HAP-1 (cell line): ENCODE measurements around the gene ZNF292.
"Not testable (repeated sequence)": the region's sequence is repeated elsewhere in the genome, so short reads cannot be mapped to it uniquely, and the experiment has no call there.

Experiments
- DNase-seq, 2 experiments: peaks; one replicate each; pipeline ENCODE4 v3.0.0-alpha.2; 2016 to 2020; ENCODE audit warnings: low spot score in 2 of 2
- H3K27me3 ChIP-seq: fragments of 250-450 bp; sonication (Bioruptor Pico); 2 replicates; pipeline ENCODE4 v1.5.1; 2020; ENCODE audit warnings: low read depth, mild to moderate bottlenecking, moderate library complexity
- H3K36me3 ChIP-seq: fragments of 250-450 bp; sonication (Bioruptor Pico); replicated peaks from 2 replicates; pipeline ENCODE4 v1.5.1; 2020; ENCODE audit warnings: mild to moderate bottlenecking
- H3K4me1 ChIP-seq: fragments of 250-450 bp; sonication (Bioruptor Pico); 2 replicates; pipeline ENCODE4 v1.5.1; 2020; ENCODE audit warnings: mild to moderate bottlenecking
- H3K4me3 ChIP-seq: fragments of 250-450 bp; sonication (Bioruptor Pico); 2 replicates; pipeline ENCODE4 v1.5.1; 2020; ENCODE audit warnings: mild to moderate bottlenecking, moderate library complexity
- H3K9me3 ChIP-seq: fragments of 250-450 bp; sonication (Bioruptor Pico); 2 replicates; pipeline ENCODE4 v1.5.1; 2020; ENCODE audit warnings: mild to moderate bottlenecking, moderate library complexity
- in situ Hi-C: fragments of 300-500 bp; cut with MboI; formaldehyde crosslinking; loops from 3 replicates; pipeline ENCODE4 v1.14.3; 2020; ENCODE audit warnings: low sequenced_read_pairs, inconsistent platforms, mixed read lengths

Gene ZNF292

DNA sequence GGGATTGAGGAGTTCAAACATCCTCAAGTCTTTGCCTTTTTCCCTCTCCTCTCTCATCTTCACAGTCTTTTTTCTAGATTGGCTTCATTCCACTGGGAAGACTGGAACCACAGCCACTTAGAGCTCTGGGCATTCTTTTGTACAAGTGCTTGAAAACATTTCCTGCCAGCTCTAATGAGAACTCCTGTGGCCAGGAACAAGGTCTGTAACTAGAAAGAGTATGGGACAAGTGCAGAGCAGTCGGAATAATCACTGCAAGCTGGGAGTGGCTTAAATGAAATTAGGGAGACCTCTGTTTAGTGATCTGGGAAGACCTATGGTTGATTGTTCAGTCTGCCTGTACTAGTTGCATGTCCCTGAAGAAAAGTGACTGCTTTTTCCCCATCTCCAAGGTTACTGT lies 126.1 kb downstream of the ZNF292 start:
- DNase-seq, result no peak
- in situ Hi-C loops, result no loop called here
- Histone ChIP-seq H3K4me1 (no peaks in the 10 kb centered on the region), H3K36me3 (no peaks in the 10 kb centered on the region), H3K4me3 (no peak overlapping the region), H3K9me3 (no peaks in the 10 kb centered on the region), H3K27me3 (no peaks in the 10 kb centered on the region; the same call in 1 of the 2 replicates)

DNA sequence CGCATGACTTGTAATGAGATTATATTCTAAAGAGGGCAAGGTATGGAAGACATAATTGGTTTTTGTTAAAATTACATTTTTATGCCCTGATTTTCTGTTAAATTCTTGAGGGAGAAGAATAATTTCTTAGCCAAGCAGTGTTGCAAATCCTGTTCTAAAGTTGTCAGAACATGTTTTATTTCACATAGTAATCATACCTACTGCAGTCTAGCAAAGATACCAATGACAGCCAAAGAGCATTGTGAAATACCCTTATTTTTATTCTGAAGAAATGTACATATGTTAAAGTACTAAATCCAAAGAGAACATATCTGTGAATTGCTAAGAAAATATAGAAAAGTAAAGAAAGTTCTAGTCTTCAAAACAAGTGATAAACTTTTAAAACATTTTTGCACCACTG lies 127.4 kb downstream of the ZNF292 start:
- in situ Hi-C loops, result no loop called here
- H3K4me3 ChIP-seq, result no peak overlapping the region

DNA sequence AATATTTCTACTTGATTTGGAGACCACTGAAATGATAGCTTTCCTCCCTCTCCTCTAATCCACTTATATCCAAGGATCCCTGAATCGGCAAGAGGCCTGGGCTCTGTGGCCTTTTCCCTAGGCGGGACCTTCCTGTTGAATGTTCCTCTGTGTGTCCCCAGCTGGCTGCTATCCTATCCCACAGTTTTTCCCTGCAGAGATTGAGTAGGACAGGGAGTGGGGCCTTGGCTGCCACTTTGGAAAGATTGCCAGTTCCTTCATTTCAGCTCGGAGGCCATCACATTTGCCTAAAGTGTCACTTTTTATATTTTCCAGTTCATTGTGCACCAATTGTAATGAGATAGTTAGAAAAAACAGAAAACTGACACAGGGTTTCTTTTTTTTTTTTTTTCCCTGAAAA lies 128.1 kb downstream of the ZNF292 start:
- in situ Hi-C loops, result no loop called here
- Histone ChIP-seq H3K27me3 (peaks cover 4% of the 10 kb centered on the region; the same call in 1 of the 2 replicates), H3K36me3 (no peaks in the 10 kb centered on the region), H3K9me3 (no peaks in the 10 kb centered on the region), H3K4me1 (no peaks in the 10 kb centered on the region), H3K4me3 (no peak overlapping the region)
- no peak for DNase-seq

More for the DNA sequence above, 127.4 kb downstream of the ZNF292 start:
- no peaks in the 10 kb centered on the region for H3K9me3 ChIP-seq
- H3K4me1 ChIP-seq, result no peaks in the 10 kb centered on the region
- peaks cover 3% of the 10 kb centered on the region; the same call in 1 of the 2 replicates for H3K27me3 ChIP-seq
- no peaks in the 10 kb centered on the region for H3K36me3 ChIP-seq
- no peak for DNase-seq

DNA sequence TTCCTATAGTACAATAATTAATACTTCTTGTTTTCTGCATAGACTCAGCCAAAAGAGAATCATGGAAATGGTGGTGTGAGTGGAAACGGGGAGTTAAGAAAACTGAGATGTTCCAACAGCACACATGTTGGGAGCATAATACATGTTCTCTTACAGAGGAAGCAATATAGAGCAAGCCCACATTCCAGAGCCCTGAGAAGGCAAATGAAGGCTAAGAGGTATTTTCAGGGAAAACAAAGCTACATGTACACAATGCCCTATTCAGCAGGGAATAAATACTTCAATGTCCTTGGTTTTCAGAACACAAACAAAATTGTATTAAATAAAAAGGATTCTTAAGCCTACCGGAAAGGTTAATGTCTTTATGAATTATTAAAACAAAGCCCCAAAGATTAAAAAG lies 131.9 kb downstream of the ZNF292 start:
- Histone ChIP-seq H3K9me3 (no peaks in the 10 kb centered on the region), H3K4me3 (no peak overlapping the region), H3K4me1 (no peaks in the 10 kb centered on the region), H3K27me3 (peaks cover 10% of the 10 kb centered on the region), H3K36me3 (no peaks in the 10 kb centered on the region)
- DNase-seq, result no peak
- in situ Hi-C loops, result no loop called here

DNA sequence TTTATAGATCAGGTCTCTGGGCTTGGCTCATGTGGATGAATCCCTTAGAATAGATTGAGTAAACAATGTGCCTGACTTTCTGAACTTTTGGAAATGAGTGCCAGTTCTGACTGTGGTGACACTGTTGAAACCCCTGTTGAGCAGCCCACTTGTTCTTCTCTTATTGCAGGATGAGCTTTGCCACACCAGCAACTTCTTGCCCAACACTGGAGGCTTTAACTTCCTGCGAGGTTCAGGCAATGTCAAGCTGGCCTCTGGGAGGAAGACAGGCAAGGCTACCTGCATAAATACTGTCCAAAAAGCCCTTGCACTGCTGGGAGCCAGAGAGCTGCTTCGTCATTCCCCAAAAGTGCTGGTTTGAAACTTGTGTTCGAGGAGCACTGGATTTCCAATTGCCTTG lies 134.2 kb downstream of the ZNF292 start:
- no peak for DNase-seq
- Histone ChIP-seq H3K4me1 (no peaks in the 10 kb centered on the region), H3K36me3 (no peaks in the 10 kb centered on the region), H3K4me3 (no peak overlapping the region), H3K27me3 (peaks cover 10% of the 10 kb centered on the region), H3K9me3 (no peaks in the 10 kb centered on the region)
- in situ Hi-C loops, result no loop called here

DNA sequence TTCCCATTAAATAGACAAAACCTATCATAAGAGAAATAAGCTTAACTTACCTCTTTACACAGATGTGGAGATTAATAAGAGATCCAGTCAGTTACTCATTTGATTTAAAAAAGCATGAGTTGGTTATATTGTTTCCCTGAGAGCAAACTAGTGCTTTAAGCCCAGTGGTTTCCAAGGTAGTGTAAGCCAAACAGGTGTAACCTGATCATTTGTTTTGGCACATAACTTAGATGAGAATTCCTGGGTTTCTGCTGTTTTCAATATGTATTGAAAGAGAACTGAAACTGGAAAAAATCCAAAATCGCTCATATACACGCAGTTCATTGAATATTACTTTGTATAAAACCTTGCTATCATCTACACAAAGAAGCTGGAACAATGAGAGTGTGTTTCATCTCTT lies 136.5 kb downstream of the ZNF292 start:
- DNase-seq, result no peak
- no peaks in the 10 kb centered on the region for H3K4me1 ChIP-seq
- H3K27me3 ChIP-seq, result peaks cover 10% of the 10 kb centered on the region
- no peaks in the 10 kb centered on the region for H3K9me3 ChIP-seq
- H3K4me3 ChIP-seq, result no peak overlapping the region
- in situ Hi-C loops, result no loop called here
- H3K36me3 ChIP-seq, result no peaks in the 10 kb centered on the region

DNA sequence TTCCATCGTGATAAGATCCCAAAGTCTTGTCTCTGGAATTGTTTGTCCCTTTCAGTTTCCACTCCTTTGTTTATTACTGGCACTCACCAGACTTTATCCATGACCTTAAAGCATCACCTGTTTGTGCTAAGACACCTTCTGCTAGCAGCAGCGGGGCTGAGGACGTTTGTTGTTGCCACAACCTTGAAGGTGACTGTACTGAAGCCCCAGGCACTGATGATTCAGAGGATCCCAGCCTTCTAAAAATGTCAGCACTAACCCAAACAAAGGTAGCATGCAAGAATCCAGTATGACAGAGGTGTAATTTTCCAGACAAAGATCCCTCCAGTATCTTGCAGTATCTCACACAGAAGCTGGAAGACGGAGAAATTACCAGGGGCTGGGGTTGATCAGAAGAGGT lies 138.2 kb downstream of the ZNF292 start:
- no peaks in the 10 kb centered on the region for H3K4me1 ChIP-seq
- H3K9me3 ChIP-seq, result no peaks in the 10 kb centered on the region
- DNase-seq, result no peak
- no peaks in the 10 kb centered on the region for H3K36me3 ChIP-seq
- in situ Hi-C loops, result no loop called here
- peaks cover 8% of the 10 kb centered on the region for H3K27me3 ChIP-seq
- no peak overlapping the region for H3K4me3 ChIP-seq

DNA sequence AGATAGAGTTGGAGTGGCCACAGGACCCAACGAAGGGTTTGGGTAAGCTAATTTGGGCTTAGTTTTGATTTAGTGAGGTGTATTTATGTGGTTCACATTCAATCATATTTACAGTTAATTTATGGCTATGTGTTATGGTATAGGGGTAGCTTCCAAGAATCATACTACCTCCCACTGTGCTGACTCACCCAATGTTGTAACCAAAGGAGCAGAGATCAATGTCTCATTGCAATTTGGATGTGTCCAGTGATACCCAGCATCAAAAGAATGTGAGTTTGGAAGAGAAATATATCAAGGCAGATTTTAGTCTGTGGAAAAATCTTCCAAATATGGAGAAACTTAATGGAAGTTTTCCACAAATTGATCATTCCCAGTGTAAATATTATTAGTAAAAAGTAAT lies 141.8 kb downstream of the ZNF292 start:
- H3K36me3 ChIP-seq, result no peaks in the 10 kb centered on the region
- H3K27me3 ChIP-seq, result peaks cover 9% of the 10 kb centered on the region
- H3K4me3 ChIP-seq, result no peak overlapping the region
- DNase-seq, result no peak
- no peaks in the 10 kb centered on the region for H3K4me1 ChIP-seq
- no peaks in the 10 kb centered on the region for H3K9me3 ChIP-seq
- in situ Hi-C loops, result no loop called here

DNA sequence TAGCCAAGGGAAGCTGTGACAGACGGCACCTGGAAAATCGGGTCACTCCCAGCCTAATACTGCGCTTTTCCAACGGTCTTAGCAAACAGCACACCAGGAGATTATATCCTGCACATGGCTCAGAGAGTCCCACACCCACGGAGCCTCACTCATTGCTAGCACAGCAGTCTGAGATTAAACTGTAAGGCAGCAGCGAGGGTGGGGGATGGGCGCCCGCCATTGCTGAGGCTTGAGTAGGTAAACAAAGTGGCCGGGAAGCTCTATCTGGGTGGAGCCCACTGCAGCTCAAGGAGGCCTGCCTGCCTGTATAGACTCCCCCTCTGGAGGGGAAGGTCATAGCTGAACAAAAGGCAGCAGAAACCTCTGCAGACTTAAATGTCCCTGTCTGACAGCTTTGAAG lies 145.9 kb downstream of the ZNF292 start:
- DNase-seq, H3K9me3 ChIP-seq, H3K36me3 ChIP-seq, H3K27me3 ChIP-seq, in situ Hi-C loops, H3K4me1 ChIP-seq, H3K4me3 ChIP-seq: not testable (repeated sequence)

DNA sequence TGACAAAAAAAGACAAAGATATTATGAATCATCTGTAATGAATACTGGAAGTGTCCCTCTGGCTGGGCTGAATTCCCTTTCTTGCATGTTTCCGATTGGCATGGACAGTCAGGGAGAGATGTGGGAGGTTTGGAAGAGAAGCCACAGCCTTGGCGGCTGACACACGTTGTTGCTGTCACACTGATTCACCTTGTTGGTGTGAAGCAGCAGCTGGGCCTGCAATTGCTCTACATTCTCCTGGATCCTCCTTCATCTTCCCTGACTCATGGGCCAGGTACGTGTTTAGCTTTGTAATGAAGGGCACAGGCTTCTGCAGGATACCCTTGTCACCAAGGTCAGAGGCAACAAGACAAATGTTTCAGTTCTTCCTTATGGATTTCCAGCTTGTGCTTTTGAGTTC lies 153.6 kb downstream of the ZNF292 start:
- H3K4me3 ChIP-seq, result no peak overlapping the region
- H3K27me3 ChIP-seq, result peaks cover 21% of the 10 kb centered on the region
- H3K36me3 ChIP-seq, result no peaks in the 10 kb centered on the region
- DNase-seq, result no peak
- no peaks in the 10 kb centered on the region for H3K9me3 ChIP-seq
- in situ Hi-C loops, result no loop called here
- no peaks in the 10 kb centered on the region for H3K4me1 ChIP-seq

DNA sequence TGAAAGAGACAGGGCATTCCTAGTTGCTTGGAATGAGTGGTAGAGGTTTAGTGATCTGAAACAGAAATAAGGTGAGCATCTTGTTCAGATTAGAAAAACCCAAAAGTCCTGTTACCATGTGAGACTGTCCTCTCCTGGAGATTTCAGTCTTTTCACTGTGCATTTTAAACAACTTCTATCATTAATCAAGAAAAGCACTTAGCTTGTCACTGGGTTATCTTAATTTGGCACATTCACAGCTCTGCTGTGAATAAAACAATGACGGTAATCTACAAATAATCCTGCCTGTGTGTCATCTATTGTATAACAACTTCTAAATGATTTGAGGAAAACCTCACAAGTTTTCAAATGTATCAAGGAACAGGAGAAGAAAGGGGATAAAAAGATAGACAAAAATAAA lies 157.5 kb downstream of the ZNF292 start:
- no peaks in the 10 kb centered on the region for H3K36me3 ChIP-seq
- in situ Hi-C loops, result no loop called here
- DNase-seq, result no peak
- H3K4me3 ChIP-seq, result no peak overlapping the region
- H3K4me1 ChIP-seq, result no peaks in the 10 kb centered on the region
- H3K9me3 ChIP-seq, result no peaks in the 10 kb centered on the region
- peaks cover 21% of the 10 kb centered on the region for H3K27me3 ChIP-seq
